ENCODE measurements around the gene ATP5IF1. TPM values are rescaled to one million over a fixed set of nuclear protein-coding genes. Genes with fewer than 3 reads are reported as not detected.
A peak's percentile ranks its signal among the peaks of the same experiment; 100 is the strongest.

The ATP5IF1 gene
- polyA plus RNA-seq, 1 experiment = 168 TPM

GRCh38 chr1:28233264-28233606, 2.7 kb upstream of the ATP5IF1 start:
- CTCF ChIA-PET = interaction anchor here (1.9 kb wide), 1 partner anchor 16 kb away, joined by 4 read pairs; no protein-coding TSS in a partner anchor
- no peaks in the 10 kb centered on the region for H3K27me3 ChIP-seq (ENCODE audit: control insufficient read depth, insufficient read depth, low read length)
- POLR2A ChIA-PET = no interaction called here
- H3K4me3 ChIP-seq (ENCODE audit: low read depth, low read length) = peak overlapping the region; percentile 76
- DNase-seq (ENCODE audit: low read depth) = no peak
- no peak for TF ChIP-seq CTCF (IDR thresholded peaks at IDR 0.05; ENCODE audit: insufficient read depth, low read depth, low read length)
- no peaks in the 10 kb centered on the region; the same call in 1 of the 2 replicates for H3K36me3 ChIP-seq (ENCODE audit: control insufficient read depth, insufficient read depth, low read length)

- TF ChIP-seq CTCF (IDR thresholded peaks at IDR 0.05; ENCODE audit: insufficient read depth, low read depth, low read length) = no peak
- CTCF ChIA-PET = interaction anchor here (1.2 kb wide), 1 partner anchor 12 kb away, joined by 6 read pairs; no protein-coding TSS in a partner anchor
- H3K27me3 ChIP-seq (ENCODE audit: control insufficient read depth, insufficient read depth, low read length) = no peaks in the 10 kb centered on the region
- peak overlapping the region; percentile 94 for H3K4me3 ChIP-seq (ENCODE audit: low read depth, low read length)
- POLR2A ChIA-PET = no interaction called here
- no peaks in the 10 kb centered on the region; the same call in 1 of the 2 replicates for H3K36me3 ChIP-seq (ENCODE audit: control insufficient read depth, insufficient read depth, low read length)
- DNase-seq (ENCODE audit: low read depth) = no peak
Measured at GRCh38 chr1:28236656-28237322, 865 bp downstream of the ATP5IF1 start.

- H3K36me3 ChIP-seq (ENCODE audit: control insufficient read depth, insufficient read depth, low read length) = no peaks in the 10 kb centered on the region; the same call in 1 of the 2 replicates
- no peak for DNase-seq (ENCODE audit: low read depth)
- POLR2A ChIA-PET = interaction anchor here (0.6 kb wide), 1 partner anchor 76 kb away, joined by 10 read pairs; no protein-coding TSS in a partner anchor
- CTCF ChIA-PET = no interaction called here
- no peak overlapping the region for H3K4me3 ChIP-seq (ENCODE audit: low read depth, low read length)
- TF ChIP-seq CTCF (IDR thresholded peaks at IDR 0.05; ENCODE audit: insufficient read depth, low read depth, low read length) = no peak
- H3K27me3 ChIP-seq (ENCODE audit: control insufficient read depth, insufficient read depth, low read length) = no peaks in the 10 kb centered on the region
Measured at GRCh38 chr1:28239004-28239403, 3.1 kb downstream of the ATP5IF1 start.

GRCh38 chr1:28240024-28240423, 4.1 kb downstream of the ATP5IF1 start:
- ChIA-PET POLR2A (no interaction called here), CTCF (no interaction called here)
- no peaks in the 10 kb centered on the region; the same call in 1 of the 2 replicates for H3K36me3 ChIP-seq (ENCODE audit: control insufficient read depth, insufficient read depth, low read length)
- no peak overlapping the region for H3K4me3 ChIP-seq (ENCODE audit: low read depth, low read length)
- TF ChIP-seq CTCF (IDR thresholded peaks at IDR 0.05; ENCODE audit: insufficient read depth, low read depth, low read length) = no peak
- H3K27me3 ChIP-seq (ENCODE audit: control insufficient read depth, insufficient read depth, low read length) = no peaks in the 10 kb centered on the region
- no peak for DNase-seq (ENCODE audit: low read depth)

- no peaks in the 10 kb centered on the region; the same call in 1 of the 2 replicates for H3K36me3 ChIP-seq (ENCODE audit: control insufficient read depth, insufficient read depth, low read length)
- TF ChIP-seq CTCF (IDR thresholded peaks at IDR 0.05; ENCODE audit: insufficient read depth, low read depth, low read length) = no peak
- H3K27me3 ChIP-seq (ENCODE audit: control insufficient read depth, insufficient read depth, low read length) = no peaks in the 10 kb centered on the region
- ChIA-PET CTCF (interaction anchor here (1.7 kb wide), 1 partner anchor 19 kb away, joined by 3 read pairs; no protein-coding TSS in a partner anchor), POLR2A (no interaction called here)
- DNase-seq (ENCODE audit: low read depth) = no peak
- H3K4me3 ChIP-seq (ENCODE audit: low read depth, low read length) = no peak overlapping the region
Measured at GRCh38 chr1:28241638-28242241, 5.8 kb downstream of the ATP5IF1 start.
